GM23248 (cell line): ENCODE data around the gene TLX1.

Experiments used
- EZH2 ChIP-seq: fragments of 200-600 bp; sonication (generic); IDR thresholded peaks from 2 replicates; pipeline ENCODE4 v1.6.1; 2018; ENCODE audit warnings: antibody characterized with exemption, mild to moderate bottlenecking; ENCODE audit not compliant: insufficient read depth, poor library complexity, severe bottlenecking
- EZH2phosphoT487 ChIP-seq: fragments of 200-600 bp; sonication (generic); IDR thresholded peaks from 2 replicates; pipeline ENCODE4 v1.6.1; 2018; ENCODE audit warnings: antibody characterized with exemption, moderate library complexity, mild to moderate bottlenecking, low read depth; ENCODE audit not compliant: insufficient read depth

DNA sequence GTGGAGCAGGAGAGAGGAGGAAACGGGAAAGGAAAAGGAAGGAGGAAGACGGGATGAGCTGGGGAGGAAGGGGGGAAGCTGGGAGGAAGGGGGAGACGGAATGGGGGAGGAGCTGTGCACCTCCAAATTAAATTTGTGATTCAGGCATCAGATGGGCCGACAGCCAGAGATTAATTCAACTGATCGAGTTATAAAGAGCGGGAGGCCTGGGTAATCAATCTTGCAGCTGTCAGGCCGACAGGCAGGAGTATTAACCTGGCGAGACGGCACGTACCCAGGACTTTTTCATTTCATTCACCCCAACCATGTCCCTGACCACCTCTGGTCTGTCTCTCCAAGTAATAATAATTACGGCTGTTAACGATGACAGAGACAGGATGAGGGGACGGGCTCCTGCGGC lies 43.1 kb upstream of the TLX1 start:
- TF ChIP-seq EZH2phosphoT487 (no peak), EZH2 (no peak)
